GM23338 (cell line): Measurements from ENCODE around the gene CHRM5. TPM values are rescaled to one million over a fixed set of nuclear protein-coding genes. Genes with fewer than 3 reads are reported as not detected.

ENCODE experiments used
- ATAC-seq: fragments of 200-7000 bp; cut with Tn5 transposase; 3 replicates; pipeline ENCODE4 v1.9.1; 2020
- DNase-seq: peaks from one replicate; pipeline ENCODE4 v3.0.0-alpha.2; 2015; ENCODE audit warnings: low spot score
- H2AFZ ChIP-seq: fragments of 200-600 bp; sonication (generic); 2 replicates; pipeline ENCODE4 v1.8.0; 2016; ENCODE audit warnings: antibody characterized with exemption, mild to moderate bottlenecking, moderate library complexity
- H3F3A ChIP-seq: fragments of 200-600 bp; sonication (generic); replicated peaks from 2 replicates; pipeline ENCODE4 v1.8.0; 2017; ENCODE audit warnings: antibody characterized with exemption, mixed run types, low read depth
- H3K27ac ChIP-seq: fragments of 200-600 bp; sonication (generic); 2 replicates; pipeline ENCODE4 v1.6.1; 2016; ENCODE audit warnings: low read depth
- H3K27me3 ChIP-seq: fragments of 200-600 bp; sonication (generic); 2 replicates; pipeline ENCODE4 v1.8.0; 2016; ENCODE audit warnings: mild to moderate bottlenecking, mixed run types, moderate library complexity; ENCODE audit not compliant: insufficient read depth
- H3K36me3 ChIP-seq: fragments of 200-600 bp; sonication (generic); 2 replicates; pipeline ENCODE4 v1.8.0; 2016; ENCODE audit warnings: mild to moderate bottlenecking; ENCODE audit not compliant: insufficient read depth
- H3K4me1 ChIP-seq: fragments of 200-600 bp; sonication (generic); 2 replicates; pipeline ENCODE4 v1.8.0; 2016; ENCODE audit warnings: mild to moderate bottlenecking, moderate library complexity; ENCODE audit not compliant: insufficient read depth
- H3K4me2 ChIP-seq: fragments of 200-600 bp; sonication (generic); 2 replicates; pipeline ENCODE4 v1.7.1; 2017; ENCODE audit warnings: mixed run types
- H3K4me3 ChIP-seq: fragments of 200-600 bp; sonication (generic); 2 replicates; pipeline ENCODE4 v1.6.1; 2016; ENCODE audit warnings: mixed run types
- H3K79me2 ChIP-seq: fragments of 200-600 bp; sonication (generic); replicated peaks from 2 replicates; pipeline ENCODE4 v1.8.0; 2017; ENCODE audit warnings: mild to moderate bottlenecking; ENCODE audit not compliant: insufficient read depth
- H3K9me2 ChIP-seq: fragments of 200-600 bp; sonication (generic); 2 replicates; pipeline ENCODE4 v1.8.0; 2017; ENCODE audit not compliant: insufficient read depth
- H4K20me1 ChIP-seq: fragments of 200-600 bp; sonication (generic); replicated peaks from 2 replicates; pipeline ENCODE4 v1.8.0; 2017; ENCODE audit warnings: mild to moderate bottlenecking; ENCODE audit not compliant: insufficient read depth
- H3K27ac Mint-ChIP-seq: 2 replicates; pipeline ENCODE4 v1.8.0; 2020; ENCODE audit warnings: inconsistent platforms, mild to moderate bottlenecking, moderate library complexity, mixed read lengths
- H3K27me3 Mint-ChIP-seq: 3 replicates; pipeline ENCODE4 v1.8.0; 2022; ENCODE audit warnings: low read depth, mild to moderate bottlenecking, moderate library complexity, mixed read lengths, inconsistent platforms; ENCODE audit not compliant: insufficient read depth, poor library complexity
- H3K36me3 Mint-ChIP-seq: 3 replicates; pipeline ENCODE4 v1.8.0; 2021; ENCODE audit warnings: low read depth, mild to moderate bottlenecking, inconsistent platforms, moderate library complexity, mixed read lengths
- H3K4me1 Mint-ChIP-seq: 3 replicates; pipeline ENCODE4 v1.8.0; 2020; ENCODE audit warnings: mild to moderate bottlenecking, inconsistent platforms, mixed read lengths
- H3K4me3 Mint-ChIP-seq: 3 replicates; pipeline ENCODE4 v1.8.0; 2021; ENCODE audit warnings: moderate library complexity, mild to moderate bottlenecking, inconsistent platforms, mixed read lengths
- H3K9me3 Mint-ChIP-seq: 3 replicates; pipeline ENCODE4 v1.8.0; 2020; ENCODE audit warnings: moderate library complexity, mild to moderate bottlenecking, inconsistent platforms, mixed read lengths
- CREB1 ChIP-seq: fragments of 250-450 bp; sonication (Bioruptor Pico); IDR thresholded peaks from 2 replicates; pipeline ENCODE4 v1.5.0; 2020; ENCODE audit warnings: low read depth, mild to moderate bottlenecking, moderate library complexity
- CTCF ChIP-seq, 2 experiments: fragments of 200-600 bp in 1 of 2; sonication (generic) in 1 of 2; conservative IDR thresholded peaks; 2 replicates each; pipeline versions ENCODE4 v1.5.1 to v1.6.1; 2016 to 2017; ENCODE audit warnings: antibody characterized with exemption in 2 of 2, low read depth in 2 of 2, mild to moderate bottlenecking in 2 of 2, moderate library complexity in 1 of 2
- EZH2 ChIP-seq: fragments of 200-600 bp; sonication (generic); IDR thresholded peaks from one replicate; pipeline ENCODE4 v1.8.0; 2017; ENCODE audit warnings: antibody characterized with exemption, mild to moderate bottlenecking, low read depth; ENCODE audit not compliant: unreplicated experiment
- EZH2phosphoT487 ChIP-seq: fragments of 200-600 bp; sonication (generic); IDR thresholded peaks from one replicate; pipeline ENCODE4 v1.8.1; 2018; ENCODE audit warnings: antibody characterized with exemption; ENCODE audit not compliant: unreplicated experiment
- JUNB ChIP-seq: IDR thresholded peaks from one replicate; pipeline ENCODE4 v1.6.1; 2016; ENCODE audit warnings: antibody characterized with exemption; ENCODE audit not compliant: unreplicated experiment
- NANOG ChIP-seq: IDR thresholded peaks from 2 replicates; pipeline ENCODE4 v1.6.1; 2016; ENCODE audit warnings: antibody characterized with exemption, borderline replicate concordance
- POLR2AphosphoS5 ChIP-seq: IDR thresholded peaks from 2 replicates; pipeline ENCODE4 v1.6.1; 2016; ENCODE audit warnings: antibody characterized with exemption, low read depth
- REST ChIP-seq: IDR thresholded peaks from one replicate; pipeline ENCODE4 v1.6.1; 2018; ENCODE audit warnings: antibody characterized with exemption; ENCODE audit not compliant: unreplicated experiment
- STAT1 ChIP-seq: IDR thresholded peaks from one replicate; pipeline ENCODE4 v1.6.1; 2016; ENCODE audit warnings: antibody characterized with exemption; ENCODE audit not compliant: unreplicated experiment
- ZNF114 ChIP-seq: fragments of 250-450 bp; sonication (Bioruptor Pico); IDR thresholded peaks from 2 replicates; pipeline ENCODE4 v1.5.0; 2020; ENCODE audit warnings: mild to moderate bottlenecking, moderate library complexity
- ZNF331 ChIP-seq: fragments of 250-450 bp; sonication (Bioruptor Pico); IDR thresholded peaks from 2 replicates; pipeline ENCODE4 v1.5.0; 2020; ENCODE audit warnings: low read depth, mild to moderate bottlenecking, moderate library complexity
- ZNF462 ChIP-seq: fragments of 250-450 bp; sonication (Bioruptor Pico); IDR thresholded peaks from 2 replicates; pipeline ENCODE4 v1.5.0; 2020; ENCODE audit warnings: mild to moderate bottlenecking, moderate library complexity
- polyA plus RNA-seq: library from polyadenylated mRNA; unstranded; fragments of >200 nt; fragmentation: Nextera tagmentation; extraction: Ambion mirVana; gene quantifications from 2 replicates; pipeline ENCODE4 v1.2.1, GENCODE V29; 2016
- total RNA-seq: library from RNA; depleted of rRNA; stranded (reverse); fragments of >200 nt; shearing (Covaris generic); gene quantifications from 2 replicates; pipeline ENCODE4 v1.2.3, GENCODE V29; 2014
- TF ChIP-seq, protein P1 (sequence below): IDR thresholded peaks from 2 replicates; pipeline ENCODE4 v1.6.1; 2016; ENCODE audit warnings: antibody characterized with exemption

CHRM5 gene
- total and polyA plus RNA-seq, 2 experiments from 2014 or later: not detected

- Histone ChIP-seq H3K9me2 (no peaks in the 10 kb centered on the region), H3K4me1 (peaks cover 16% of the 10 kb centered on the region), H3K27me3 (no peaks in the 10 kb centered on the region), H4K20me1 (no peaks in the 10 kb centered on the region), H3K36me3 (no peaks in the 10 kb centered on the region), H3K4me2 (no peak overlapping the region), H3F3A (no peaks in the 10 kb centered on the region), H3K79me2 (no peaks in the 10 kb centered on the region), H2AFZ (no peak overlapping the region), H3K27ac (no peak overlapping the region), H3K4me3 (no peak overlapping the region)
- H3K9me3 Mint-ChIP-seq: no peaks in the 10 kb centered on the region
- ATAC-seq: no peak
- no peak overlapping the region for H3K4me3 Mint-ChIP-seq
- H3K36me3 Mint-ChIP-seq: no peaks in the 10 kb centered on the region
- DNase-seq: no peak
- TF ChIP-seq CTCF (conservative IDR thresholded peaks at IDR 0.05; ENCODE audit: low read depth in 2 of 2) (no peak), EZH2phosphoT487 (no peak), ZNF331 (CRISPR knock-in tag) (no peak), STAT1 (no peak), ZNF462 (CRISPR knock-in tag) (no peak), JUNB (no peak), ZNF114 (CRISPR knock-in tag) (no peak), POLR2AphosphoS5 (no peak), REST (no peak), CREB1 (CRISPR knock-in tag) (no peak), EZH2 (no peak), NANOG (no peak)
- TF ChIP-seq, protein P1, sequence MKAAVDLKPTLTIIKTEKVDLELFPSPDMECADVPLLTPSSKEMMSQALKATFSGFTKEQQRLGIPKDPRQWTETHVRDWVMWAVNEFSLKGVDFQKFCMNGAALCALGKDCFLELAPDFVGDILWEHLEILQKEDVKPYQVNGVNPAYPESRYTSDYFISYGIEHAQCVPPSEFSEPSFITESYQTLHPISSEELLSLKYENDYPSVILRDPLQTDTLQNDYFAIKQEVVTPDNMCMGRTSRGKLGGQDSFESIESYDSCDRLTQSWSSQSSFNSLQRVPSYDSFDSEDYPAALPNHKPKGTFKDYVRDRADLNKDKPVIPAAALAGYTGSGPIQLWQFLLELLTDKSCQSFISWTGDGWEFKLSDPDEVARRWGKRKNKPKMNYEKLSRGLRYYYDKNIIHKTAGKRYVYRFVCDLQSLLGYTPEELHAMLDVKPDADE: no peak
- H3K27me3 Mint-ChIP-seq: no peaks in the 10 kb centered on the region
- H3K27ac Mint-ChIP-seq: no peak overlapping the region
- peaks cover 4% of the 10 kb centered on the region; the same call in 1 of the 3 replicates for H3K4me1 Mint-ChIP-seq
Measured at GRCh38 chr15:33971811-33972210, 3.5 kb downstream of the CHRM5 start.
